Measurements from ENCODE around the gene TBX19. TPM values are rescaled to one million over a fixed set of nuclear protein-coding genes. Genes with fewer than 3 reads are reported as not detected.
A peak's percentile ranks its signal among the peaks of the same experiment; 100 is the strongest.

TBX19 gene
- total and polyA plus RNA-seq, 2 experiments from 2014 or later = 1.4 to 1.7 TPM

DNA sequence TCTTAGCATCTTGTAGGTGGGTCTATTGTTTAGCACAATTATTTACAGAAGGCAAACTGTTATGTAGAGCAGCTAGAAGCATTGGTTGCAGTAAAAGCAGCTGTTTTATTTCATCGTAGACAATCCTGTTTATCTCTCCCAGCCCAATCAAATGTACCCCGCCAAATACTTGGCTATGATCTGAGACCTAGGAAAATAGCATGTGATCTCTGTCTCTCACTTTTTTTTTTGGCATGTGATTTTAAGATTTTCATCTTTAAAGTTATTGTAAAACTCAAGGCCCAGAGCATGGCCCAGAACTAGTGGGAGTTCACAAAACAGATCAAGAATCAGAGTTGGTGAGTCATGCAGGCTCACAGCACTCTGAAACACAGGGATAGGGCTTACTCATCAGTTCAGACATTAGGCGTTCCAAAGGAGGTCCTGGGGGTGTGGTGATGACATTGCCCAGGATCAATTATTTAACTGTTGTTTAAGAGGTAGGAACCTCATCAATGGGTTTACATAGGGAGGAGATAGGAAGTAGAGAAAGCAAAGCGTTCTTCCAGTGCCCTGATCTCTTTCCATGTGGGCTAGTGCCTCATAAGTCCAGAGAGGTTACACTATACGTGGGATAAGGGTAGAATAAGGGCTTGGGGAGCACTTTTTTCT, 40.2 kb downstream of the TBX19 start:
- no peaks in the 10 kb centered on the region for H3K27me3 ChIP-seq
- no peak overlapping the region for H3K4me3 ChIP-seq
- no peaks in the 10 kb centered on the region for H3K4me1 ChIP-seq (ENCODE audit: low read depth)
- no peak overlapping the region for H3K27ac ChIP-seq
- no peaks in the 10 kb centered on the region for H3K9me3 ChIP-seq (ENCODE audit: low read depth)
- TF ChIP-seq, protein P1, sequence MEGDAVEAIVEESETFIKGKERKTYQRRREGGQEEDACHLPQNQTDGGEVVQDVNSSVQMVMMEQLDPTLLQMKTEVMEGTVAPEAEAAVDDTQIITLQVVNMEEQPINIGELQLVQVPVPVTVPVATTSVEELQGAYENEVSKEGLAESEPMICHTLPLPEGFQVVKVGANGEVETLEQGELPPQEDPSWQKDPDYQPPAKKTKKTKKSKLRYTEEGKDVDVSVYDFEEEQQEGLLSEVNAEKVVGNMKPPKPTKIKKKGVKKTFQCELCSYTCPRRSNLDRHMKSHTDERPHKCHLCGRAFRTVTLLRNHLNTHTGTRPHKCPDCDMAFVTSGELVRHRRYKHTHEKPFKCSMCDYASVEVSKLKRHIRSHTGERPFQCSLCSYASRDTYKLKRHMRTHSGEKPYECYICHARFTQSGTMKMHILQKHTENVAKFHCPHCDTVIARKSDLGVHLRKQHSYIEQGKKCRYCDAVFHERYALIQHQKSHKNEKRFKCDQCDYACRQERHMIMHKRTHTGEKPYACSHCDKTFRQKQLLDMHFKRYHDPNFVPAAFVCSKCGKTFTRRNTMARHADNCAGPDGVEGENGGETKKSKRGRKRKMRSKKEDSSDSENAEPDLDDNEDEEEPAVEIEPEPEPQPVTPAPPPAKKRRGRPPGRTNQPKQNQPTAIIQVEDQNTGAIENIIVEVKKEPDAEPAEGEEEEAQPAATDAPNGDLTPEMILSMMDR (IDR thresholded peaks at IDR 0.05; ENCODE audit: low read depth, low read length) = no peak
- no peaks in the 10 kb centered on the region for H3K36me3 ChIP-seq
- DNase-seq (ENCODE audit: low read depth in 1 of 2, low spot score in 1 of 2) = peak in 1 of 2 donors; percentile 92

DNA sequence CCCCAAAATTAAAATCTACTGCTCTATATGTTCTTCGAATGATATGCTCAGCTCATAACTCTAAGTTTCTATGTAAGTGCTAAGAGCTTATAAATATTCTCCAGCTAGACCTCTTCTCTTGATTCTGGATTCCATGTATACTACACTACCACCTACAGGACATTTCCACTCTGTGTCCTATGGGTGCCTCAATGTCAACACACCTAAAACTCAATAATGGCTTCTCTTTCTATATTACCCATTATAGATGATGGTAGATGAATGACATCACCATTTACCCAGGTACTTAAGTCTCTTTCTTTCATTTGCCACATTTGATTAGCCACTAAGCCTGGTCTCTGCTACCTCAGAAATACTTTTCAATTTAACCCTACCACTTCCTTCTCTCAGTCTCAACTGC, 41.3 kb downstream of the TBX19 start:
- Histone ChIP-seq H3K36me3 (no peaks in the 10 kb centered on the region), H3K4me3 (no peak overlapping the region), H3K4me1 (ENCODE audit: low read depth) (no peaks in the 10 kb centered on the region), H3K9me3 (ENCODE audit: low read depth) (no peaks in the 10 kb centered on the region), H3K27ac (no peak overlapping the region), H3K27me3 (no peaks in the 10 kb centered on the region)
- DNase-seq (ENCODE audit: low read depth in 1 of 2, low spot score in 1 of 2) = peak; percentile 18 to 61
- TF ChIP-seq, protein P1 (IDR thresholded peaks at IDR 0.05; ENCODE audit: low read depth, low read length) = peak; percentile 44

DNA sequence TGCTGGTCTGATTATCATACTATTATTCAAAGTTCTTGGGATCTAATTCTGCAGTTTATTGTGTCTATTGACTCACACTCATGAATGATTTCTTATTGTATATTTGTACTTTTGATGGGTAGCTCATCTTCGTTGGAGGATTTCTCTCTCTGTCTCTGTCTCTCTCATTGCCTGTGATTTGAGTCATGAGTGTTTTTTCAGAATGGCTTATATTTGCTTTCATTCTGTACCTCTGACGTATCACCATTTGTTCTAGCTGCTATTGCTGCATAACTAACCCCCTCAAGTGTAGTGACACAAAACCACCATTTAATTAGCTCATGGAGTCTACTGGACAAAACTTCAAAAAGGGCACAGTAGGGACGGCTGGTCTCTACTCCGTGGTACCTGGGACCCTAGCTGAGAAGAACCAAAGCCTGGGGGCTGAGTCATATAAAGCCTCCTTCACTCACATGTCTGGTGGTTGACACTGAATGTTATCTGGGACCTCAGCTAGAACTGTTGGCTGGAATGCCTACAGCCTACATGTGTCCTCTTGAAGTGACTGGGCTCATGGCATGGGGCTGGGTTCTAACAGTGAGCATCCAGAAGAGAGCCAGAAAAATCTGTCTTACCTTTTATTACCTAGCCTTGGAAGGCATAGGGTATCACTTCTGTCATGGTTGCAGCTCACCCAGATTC, 44.2 kb downstream of the TBX19 start:
- Histone ChIP-seq H3K9me3 (ENCODE audit: low read depth) (no peaks in the 10 kb centered on the region), H3K4me3 (no peak overlapping the region), H3K27ac (no peak overlapping the region), H3K27me3 (no peaks in the 10 kb centered on the region), H3K4me1 (ENCODE audit: low read depth) (no peaks in the 10 kb centered on the region), H3K36me3 (no peaks in the 10 kb centered on the region)
- TF ChIP-seq, protein P1 (IDR thresholded peaks at IDR 0.05; ENCODE audit: low read depth, low read length) = no peak
- DNase-seq (ENCODE audit: low read depth in 1 of 2, low spot score in 1 of 2) = no peak

DNA sequence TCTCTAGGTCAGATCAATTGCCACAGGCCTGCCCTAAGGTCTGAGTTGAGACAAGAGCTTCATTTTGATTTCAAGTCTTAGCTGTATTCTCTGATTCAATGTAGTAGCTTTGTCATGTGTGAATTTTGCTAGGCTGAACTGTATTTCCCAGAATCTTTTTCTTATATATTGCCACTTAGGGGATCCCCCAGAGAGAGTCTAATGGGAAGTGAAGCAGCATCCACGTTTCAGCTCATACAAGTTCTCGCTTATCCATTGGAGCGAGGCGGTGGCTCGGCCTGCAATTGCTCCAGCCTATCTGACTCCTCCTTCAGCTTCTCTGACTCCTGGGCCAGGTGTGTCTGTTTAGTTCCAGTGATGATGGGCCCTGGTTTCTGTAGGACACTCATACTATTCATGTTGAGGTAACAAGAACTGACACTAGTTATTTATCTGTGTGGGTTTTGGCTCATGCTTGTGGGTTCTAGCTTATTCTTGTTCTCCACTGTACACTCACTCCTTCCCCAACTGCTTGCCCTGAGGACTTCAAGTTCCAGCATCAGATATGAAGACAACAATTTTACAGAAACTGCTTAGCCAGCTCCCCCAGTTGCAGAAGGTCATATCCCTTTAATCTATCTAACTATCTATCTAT, 48.2 kb downstream of the TBX19 start:
- Histone ChIP-seq H3K27me3 (no peaks in the 10 kb centered on the region), H3K36me3 (no peaks in the 10 kb centered on the region), H3K4me1 (ENCODE audit: low read depth) (no peaks in the 10 kb centered on the region), H3K9me3 (ENCODE audit: low read depth) (no peaks in the 10 kb centered on the region), H3K27ac (no peak overlapping the region), H3K4me3 (no peak overlapping the region)
- DNase-seq (ENCODE audit: low read depth in 1 of 2, low spot score in 1 of 2) = no peak
- TF ChIP-seq, protein P1 (IDR thresholded peaks at IDR 0.05; ENCODE audit: low read depth, low read length) = no peak

DNA sequence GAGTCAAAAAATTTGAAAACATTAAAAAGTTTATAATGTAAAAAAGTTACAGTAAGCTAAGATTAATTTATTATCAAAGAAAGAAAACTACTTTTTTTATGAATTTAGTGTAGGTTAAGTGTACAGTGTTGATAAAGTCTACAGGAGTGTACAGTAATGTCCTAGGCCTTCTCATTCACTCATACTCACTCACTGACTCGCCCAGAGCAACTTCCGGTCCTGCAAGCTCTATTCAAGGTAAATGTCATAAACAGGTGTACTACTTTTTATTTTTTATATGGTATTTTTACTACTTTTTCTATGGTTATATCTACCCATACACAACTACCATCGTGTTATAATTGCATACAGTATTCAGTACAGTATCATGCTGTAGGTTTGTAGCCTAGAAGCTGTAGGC, 49.6 kb downstream of the TBX19 start:
- TF ChIP-seq, protein P1 (IDR thresholded peaks at IDR 0.05; ENCODE audit: low read depth, low read length) = no peak
- no peak overlapping the region for H3K4me3 ChIP-seq
- no peaks in the 10 kb centered on the region for H3K36me3 ChIP-seq
- no peaks in the 10 kb centered on the region for H3K27me3 ChIP-seq
- no peak for DNase-seq (ENCODE audit: low read depth in 1 of 2, low spot score in 1 of 2)
- H3K4me1 ChIP-seq (ENCODE audit: low read depth) = no peaks in the 10 kb centered on the region
- H3K27ac ChIP-seq = no peak overlapping the region
- H3K9me3 ChIP-seq (ENCODE audit: low read depth) = no peaks in the 10 kb centered on the region
